ENCODE measurements around the gene UBE2F.

GRCh38 chr2:237931205-237931721 lies 35.6 kb upstream of the UBE2F start:
- TF ChIP-seq REST (IDR thresholded peaks at IDR 0.05; ENCODE audit: insufficient read depth in 1 of 2, low read depth in 2 of 2, low read length in 1 of 2) (no peak), CTCF (IDR thresholded peaks at IDR 0.05) (no peak), POLR2AphosphoS5 (IDR thresholded peaks at IDR 0.05; ENCODE audit: low read depth, low read length) (no peak)
